DLD1 (cell line): ENCODE results near the gene RFTN1.

Experiments used
- in situ Hi-C: cut with HindIII; loops from 2 replicates; pipeline ENCODE4 v1.10.0; 2017; ENCODE audit warnings: low sequenced_read_pairs

Gene RFTN1

DNA sequence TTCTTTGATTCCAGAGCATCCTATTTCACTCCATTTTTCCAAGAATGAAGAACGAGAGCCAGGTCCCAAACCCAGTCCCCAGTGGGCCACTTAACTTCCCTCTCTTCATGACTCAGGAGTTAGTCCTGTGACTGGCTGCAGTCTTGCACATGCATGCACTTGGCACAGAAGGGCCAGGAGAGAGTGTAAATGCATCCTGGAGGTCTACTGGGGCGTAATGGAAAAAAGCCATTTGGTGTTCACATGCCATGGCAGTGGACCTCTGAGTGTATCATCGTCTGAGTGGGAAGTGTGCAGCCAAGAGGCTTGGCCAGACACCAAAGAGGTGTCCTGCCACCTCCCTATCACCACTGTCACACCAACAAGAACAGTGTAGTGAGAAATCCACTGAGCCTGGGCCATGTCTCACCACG lies 15.1 kb upstream of the RFTN1 start:
- in situ Hi-C loops: no loop called here

DNA sequence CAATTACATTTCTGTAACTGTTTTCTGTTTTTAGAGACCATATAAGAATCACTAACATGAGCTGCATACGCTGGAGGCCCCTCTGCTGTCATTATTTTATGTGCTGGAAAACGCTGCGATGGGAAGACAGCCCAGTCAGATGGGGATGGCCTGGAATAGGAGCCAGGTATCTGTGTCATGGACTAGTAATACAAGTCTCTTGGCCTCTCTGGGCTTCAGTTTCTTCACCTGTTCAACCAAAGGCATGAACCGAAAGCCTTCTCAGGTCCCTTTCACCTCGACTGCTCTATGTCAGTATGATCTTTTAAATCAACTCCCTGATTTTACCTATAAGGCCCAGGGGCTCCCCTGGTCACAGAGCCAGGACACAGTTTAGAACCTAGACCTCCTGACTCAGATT lies 14.6 kb upstream of the RFTN1 start:
- in situ Hi-C loops: no loop called here

DNA sequence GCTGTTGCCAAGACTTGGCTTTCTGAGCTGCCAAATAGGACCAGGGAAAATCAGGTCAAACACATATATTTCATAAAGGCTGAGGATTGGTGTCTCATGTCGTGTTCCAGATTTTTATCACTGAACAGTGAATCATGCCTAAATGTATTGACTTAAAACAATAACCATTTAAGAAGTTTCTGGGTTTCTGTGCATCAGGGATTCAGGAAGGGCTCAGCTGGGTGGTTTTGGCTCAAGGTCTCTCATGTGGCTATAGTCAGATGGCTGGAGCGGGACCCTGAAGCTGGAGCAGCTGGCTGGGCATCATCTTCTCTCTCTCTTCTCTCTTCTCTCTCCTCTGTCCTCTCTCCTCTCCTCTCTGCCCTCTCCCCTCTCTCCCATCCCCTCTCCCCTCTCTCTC lies 10.7 kb upstream of the RFTN1 start:
- in situ Hi-C loops: no loop called here

DNA sequence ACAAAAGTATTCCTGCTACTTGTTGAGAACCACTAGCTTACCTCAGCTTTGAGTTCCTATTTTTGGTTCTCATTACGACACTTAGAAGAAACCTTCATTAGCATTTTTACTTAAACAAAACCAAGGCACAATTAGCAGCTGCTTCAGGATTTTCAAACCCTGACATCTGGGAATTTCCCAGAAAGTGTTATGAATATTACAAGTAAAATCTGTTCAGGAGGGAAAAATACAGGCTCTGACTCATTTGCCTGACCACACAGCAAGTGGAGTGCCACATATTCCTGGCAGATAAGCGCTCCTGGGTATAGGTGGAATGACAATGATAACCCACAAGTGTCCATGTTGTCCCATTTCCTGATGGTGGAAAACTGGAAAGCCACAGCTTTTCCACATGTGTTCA lies 10.3 kb upstream of the RFTN1 start:
- in situ Hi-C loops: no loop called here

DNA sequence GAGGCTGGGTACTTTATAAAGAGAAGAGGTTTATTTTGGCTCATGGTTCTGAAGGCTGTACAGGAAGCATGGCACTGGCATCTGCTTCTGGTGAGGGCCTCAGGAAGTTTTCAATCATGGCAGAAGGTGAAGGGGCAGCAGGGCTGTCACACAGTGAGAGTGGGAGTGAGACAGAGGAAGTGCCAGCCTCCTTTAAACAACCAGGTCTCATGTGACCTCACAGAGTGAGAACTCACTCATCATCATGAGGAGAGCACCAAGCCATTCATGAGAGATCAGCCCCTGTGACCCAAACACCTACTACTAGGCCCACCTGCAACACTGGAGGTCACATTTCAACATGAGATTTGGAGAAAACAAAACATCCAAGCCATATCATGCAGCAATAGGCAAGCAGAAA lies 9.3 kb upstream of the RFTN1 start:
- in situ Hi-C loops: no loop called here

DNA sequence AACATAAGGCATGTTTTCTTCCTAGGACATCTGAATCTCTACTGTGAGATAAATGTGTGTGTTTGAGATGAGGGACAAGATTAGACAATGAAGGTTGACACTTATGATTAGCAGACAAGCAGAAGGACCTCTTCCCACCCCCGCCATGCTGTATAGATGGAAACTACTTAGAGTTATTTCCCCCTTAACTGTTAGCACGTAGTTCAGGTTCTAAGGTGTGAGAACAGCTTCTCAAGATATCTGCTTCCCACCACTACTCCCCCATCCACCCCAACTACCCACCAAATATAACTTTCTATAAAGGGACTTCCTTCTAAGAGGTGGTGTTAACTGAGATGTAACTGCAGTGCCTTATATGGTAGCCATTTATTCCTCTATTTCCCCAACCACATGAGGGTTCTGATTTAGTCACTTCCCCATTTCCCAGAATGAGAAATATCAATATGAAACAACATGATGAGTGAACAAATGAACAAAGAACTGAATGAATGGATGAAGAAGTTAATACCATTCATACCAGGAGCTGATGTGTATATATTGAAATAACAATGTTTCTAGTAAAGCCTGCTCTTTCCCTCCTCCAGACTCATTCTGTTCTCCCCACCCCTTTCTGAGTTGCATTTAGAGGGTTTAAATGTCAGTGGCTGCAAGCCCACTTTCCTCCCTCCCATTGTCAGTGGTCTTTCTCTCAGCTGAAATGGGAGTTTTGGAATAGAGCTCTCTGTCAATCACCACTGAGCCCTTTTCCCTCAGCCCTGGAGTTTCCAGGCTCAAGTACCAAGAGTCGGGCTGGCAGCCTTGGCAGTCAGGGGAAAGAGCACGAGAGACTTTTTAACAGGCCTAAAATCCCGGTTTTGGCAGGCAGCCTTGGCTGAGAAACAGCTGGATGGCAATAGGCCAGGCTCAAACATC lies 7.7 kb upstream of the RFTN1 start:
- in situ Hi-C loops: no loop called here

DNA sequence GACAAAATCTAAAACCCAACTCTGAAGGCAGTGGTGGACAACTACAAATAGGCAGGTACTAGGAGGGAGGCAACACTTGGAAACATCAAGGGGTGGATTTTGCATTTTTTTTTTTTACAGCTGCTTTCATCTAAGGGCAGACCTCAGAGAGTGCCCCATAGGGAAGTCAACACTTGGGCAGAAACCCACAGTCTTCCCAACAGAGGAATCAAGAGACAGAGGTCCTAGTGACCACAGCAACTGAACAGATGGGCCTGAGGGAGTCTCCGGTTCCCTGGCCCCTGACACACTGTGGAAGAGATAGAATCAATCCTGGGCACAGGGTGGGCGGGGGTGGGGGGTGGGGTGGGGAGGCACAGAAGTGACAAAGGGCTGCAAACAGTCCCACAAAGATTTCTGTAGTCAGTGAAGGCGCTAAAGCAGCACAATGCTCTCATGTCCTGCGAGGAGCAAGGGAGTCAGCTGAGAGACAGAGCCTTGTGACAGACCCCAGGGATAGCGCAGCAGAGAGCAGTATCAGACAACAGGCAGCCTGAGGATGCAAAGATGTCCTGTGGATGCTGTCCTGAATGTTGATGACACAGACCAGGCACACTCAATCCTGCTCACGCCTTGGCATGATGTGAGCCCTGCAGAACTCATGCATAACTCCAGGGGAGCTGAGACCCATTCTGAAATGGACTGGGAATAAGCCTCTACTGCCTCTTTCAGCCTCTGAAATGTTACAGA lies 6.9 kb upstream of the RFTN1 start:
- in situ Hi-C loops: no loop called here

DNA sequence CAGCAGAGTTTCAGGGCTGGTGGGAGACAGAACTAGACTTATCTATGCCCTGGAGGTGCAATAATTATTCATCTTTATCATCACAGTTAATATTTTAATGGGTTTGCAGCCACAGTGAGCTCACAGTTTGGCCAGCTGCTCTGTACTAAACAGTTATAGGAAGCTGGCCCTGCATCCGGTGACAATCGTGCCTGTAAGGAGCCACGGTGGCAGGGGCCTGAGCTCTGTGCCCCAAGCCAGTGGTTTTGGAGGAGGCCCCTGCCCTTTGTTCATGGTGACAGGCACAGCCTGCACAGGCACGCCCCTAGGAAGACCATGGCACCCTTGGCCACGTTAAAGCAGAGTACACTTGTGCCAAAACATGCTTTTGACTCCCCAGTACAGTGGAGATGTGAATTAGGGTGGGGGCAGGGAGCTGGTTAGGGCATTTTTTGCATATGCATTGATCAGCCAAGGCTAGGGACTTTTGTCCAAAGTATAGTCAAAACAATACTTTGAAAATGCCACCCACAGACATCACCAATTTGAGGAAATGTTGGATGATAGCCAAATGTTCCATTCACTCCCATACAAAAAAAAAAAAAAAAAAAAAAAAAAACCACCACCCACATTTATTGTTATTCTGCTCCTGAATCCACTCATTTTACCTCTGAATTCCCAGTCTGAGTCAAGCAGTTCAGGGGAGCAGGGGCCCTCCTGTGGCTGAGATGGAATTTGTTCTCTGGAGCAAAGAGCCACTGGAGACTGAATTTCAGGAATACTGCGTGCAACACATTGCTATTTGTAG lies 3.4 kb upstream of the RFTN1 start:
- in situ Hi-C loops: no loop called here

DNA sequence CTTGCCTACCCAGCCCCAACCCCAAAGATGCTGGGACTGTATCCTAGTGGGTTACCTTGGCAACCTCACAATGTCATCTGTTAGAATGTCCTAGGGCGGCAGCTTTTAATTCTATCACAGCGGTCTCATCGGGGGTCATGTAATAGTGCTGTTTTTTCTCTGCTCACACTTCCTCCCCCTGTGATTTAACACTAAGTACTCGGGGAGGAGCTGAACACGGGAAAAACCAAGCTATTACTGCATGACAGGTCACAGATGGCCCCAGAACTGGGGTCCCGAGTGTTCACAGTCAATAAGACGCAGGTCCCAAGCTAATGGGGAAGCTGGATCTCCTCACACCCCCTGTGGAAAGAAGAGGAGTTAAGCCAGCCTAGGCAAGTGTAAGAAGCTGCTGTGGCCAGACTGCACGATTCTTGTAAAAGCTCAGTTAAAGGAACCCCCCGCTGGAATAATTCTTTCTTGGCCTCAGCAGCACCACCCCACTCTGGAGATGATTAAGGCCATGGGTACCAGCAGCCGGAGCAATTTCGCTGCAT lies 2.5 kb upstream of the RFTN1 start:
- in situ Hi-C loops: no loop called here

DNA sequence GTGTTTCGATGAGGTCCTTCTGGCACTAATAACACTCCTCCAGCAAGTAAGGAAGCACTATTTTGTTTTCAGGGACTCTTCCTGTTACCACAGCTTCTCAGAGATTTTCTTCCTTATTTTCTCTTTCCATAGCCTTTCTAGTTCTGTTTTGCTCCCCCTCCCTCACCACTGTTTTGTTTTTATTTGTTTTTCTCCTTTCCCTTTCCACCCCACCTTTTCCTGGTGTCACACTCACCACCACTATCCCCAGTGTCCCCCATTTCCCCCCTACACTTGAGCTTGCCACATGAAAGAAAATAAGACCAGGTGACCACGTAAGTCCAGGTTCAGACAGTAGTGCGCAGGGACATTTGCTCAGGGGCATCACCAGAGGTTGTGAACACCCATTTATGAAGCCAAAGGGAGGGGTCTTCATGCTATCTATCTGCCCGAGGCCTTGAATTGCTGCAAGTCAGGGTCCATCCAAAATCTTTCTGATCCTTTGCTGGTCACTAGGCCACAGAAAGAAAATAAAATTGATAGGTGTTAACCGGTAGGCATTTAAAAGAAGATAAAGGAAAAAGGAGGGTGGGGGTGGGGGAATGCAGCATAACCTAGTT lies 1.4 kb upstream of the RFTN1 start:
- in situ Hi-C loops: no loop called here

DNA sequence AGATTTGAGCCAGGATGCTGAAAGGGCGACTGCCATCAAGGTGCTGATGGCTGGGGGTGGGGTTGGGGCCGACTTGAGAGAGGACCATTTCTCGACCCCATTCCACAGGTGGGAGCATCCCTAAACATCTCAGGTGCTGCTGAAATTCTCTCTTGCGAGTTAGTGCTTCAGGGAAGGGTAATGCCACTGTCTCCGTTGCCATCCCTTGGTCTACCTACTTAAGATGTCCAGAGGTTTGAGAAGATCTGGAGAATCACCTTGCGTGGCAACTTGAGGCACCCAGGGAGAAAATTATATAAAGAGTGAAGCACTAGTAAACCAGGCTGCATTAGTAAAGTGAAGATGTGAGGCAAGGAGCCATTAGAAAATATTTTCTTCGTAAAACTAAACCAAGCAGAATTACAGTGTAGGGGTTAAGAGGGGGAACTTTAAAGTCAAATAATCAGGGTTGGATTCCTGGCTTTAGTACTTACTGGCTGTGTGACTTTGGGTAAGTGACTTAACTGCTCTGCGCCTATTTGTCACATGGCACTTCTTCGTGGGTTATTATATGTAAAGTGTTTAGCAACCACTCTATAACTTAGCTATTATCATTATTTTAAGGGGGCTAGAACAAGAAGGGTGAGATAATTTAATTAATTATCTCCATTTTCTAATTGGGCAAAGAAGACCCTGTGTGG lies 662 bp upstream of the RFTN1 start:
- in situ Hi-C loops: no loop called here

DNA sequence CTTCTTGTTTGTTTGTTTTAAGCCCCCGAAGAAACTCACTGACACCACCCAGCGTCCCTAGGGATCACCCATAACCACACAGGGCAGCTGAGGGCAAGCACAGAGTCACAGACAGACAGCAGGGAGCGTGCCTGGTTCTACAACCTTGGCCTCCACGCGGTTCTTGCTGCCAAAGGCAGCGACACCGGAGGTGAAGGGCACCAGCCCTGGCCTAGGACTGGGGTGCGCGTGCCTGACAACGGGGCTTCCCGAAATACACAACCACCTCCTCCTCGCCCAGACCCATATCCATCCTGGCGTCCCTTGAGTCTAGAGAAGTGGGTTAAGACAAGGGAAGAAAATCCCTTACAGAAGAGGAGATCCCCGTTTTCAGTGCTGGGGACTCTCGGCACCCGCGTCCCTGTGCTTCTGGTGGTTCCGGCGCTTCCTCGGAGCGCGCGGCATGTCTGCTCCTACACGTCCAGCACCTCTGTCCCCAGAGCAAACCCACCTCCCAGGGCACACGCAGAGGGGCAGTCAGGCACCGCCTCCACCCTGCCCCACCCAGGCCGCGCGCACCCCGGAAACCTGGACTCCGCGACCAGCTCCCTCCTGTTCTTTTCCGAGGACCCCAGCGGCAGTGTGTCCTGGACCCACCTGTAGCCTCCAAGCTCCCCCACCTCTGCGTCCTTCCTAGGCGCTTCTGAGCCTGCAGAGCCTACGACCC lies 911 bp downstream of the RFTN1 start:
- in situ Hi-C loops: no loop called here

DNA sequence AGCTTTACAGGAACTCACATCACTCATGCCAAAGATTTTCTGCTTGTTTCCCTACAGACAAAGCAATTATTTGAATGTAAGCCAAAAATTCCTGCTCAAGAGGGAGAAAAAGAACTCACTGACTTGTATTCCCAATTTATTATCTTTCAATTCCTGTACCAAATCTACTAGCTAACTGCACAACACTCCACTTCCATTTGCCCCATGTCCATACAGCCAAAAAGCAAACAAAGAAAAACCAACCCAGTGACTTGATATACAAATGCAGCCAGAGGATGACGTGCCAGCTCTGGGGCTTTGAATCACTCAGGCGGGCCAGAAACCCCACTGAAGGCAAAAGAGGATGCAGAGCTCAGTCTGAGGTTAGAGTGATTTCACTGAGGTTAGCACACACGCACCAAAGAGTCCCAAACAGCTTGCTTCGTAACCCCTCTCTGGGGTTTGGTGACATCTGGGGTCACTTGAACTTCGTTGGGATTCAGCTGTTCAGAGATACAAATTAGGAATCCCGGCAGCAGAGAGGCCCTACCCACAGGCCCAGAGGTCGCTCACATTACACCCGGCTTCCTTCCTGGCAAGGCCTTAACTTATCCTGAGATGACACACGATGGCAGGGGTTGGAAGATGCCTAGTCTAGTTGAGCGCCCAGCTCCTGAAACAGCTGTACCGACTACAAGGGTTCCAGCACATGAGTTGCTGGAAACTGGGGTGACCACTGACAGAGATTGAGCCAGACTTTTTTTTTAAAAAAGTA lies 1.6 kb downstream of the RFTN1 start:
- in situ Hi-C loops: no loop called here

DNA sequence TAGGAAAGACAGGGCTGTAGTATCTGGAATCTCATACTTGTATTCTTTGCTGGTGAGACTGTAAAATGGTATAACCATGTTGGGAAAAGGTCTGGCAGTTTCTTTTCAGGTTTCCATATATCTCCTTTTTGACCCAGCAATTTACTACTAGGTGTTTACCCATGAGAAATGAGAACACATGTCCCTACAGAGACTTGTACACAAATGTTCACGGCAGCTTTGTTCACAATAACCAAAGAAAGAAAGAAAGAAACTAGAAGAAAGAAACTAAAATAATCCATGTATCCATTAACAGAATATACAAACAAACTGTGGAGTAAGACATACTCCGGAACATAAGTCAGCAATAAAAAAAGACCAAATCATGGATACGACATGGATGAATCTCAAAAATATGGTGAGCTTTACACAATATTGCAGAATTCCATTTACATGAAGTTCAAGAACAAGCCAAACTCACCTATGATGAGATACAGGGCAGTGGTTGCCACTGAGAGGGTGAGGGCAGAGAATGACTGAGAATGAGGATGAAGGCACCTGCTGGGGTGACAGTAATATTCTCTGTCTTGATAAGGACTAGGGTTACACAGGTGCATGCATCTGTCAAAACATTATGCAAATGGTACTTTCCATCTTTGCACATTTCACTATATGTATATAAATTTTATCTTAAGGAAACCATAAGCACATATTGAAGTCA lies 2.7 kb downstream of the RFTN1 start:
- in situ Hi-C loops: no loop called here

DNA sequence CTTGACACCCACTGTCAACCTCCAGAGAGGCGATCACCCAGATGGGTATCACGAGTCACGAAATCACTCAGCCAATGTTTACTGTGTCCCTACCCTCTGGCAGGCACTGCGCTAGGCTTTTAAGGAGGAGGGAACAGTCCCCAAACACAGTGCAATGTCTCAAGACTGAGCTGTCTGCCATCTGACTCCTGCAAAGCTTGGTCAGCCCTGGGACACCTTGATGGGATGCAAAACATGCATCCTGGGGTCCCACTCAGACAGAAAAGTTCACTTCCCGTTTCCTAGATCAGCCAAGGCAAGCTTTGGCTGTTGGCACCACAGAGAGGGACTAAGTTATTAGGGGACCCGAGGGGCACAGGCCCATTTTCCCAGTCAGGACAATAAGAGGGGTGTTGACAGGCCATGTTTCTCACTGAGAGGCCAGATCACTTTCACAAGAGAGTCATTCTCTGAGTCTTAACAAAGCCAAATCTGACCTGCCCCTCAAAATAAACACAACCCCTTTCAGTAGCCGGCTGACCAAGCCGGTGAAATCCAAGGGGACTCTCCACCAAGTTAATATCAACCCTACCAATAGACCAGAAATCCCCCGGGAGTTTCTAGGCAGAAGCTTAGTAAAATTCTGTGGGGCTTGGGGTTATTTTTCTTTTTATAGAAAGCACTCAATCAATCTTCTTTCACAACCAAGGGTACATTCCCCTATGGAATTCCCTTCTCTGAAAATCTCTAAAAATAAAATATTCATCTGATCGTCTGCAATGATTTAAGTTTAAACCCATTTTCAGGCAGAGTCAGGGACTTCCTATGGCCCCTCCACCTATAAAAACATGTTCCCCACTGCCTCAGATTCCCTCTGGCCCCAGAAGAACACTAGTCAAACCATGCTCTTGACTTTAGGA lies 3.5 kb downstream of the RFTN1 start:
- in situ Hi-C loops: no loop called here

DNA sequence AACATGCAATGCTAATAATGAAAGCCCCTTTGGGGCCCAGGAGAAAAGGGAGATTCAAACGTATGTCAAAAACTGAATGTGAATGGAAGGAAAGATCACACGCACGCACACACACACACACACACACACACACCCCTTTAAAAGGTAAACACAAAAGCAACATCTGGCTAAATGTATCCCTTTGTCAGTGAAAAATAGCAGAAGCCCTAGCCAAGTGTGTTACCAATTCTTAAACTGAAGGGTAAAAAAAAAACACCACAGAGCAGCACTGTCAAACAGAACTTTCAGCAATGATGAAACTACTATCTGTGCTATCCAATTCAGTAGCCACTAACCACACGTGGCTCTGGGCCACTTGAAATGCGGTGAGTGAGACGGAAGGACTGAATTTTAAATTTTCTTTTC lies 4.9 kb downstream of the RFTN1 start:
- in situ Hi-C loops: no loop called here

DNA sequence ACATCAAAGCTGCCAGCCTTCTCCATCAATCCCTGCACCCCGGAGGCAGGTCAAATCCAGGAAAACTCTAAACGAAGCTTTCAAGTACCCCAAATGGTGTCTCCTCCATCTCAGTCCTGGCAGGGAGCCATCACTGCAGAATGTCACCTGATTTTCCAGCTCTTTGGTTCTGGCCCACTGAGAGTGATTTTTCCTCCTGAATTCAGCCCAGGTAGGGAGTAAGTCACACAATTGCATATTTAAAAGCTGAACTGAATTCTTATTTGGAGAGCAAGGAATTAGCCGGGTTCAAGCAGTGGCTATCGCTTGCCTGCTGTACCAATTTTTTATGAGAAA lies 5.3 kb downstream of the RFTN1 start:
- in situ Hi-C loops: no loop called here
